NCI-H524 (cell line): ENCODE measurements around the gene EXOC4.
"Not testable (repeated sequence)": the region's sequence is repeated elsewhere in the genome, so short reads cannot be mapped to it uniquely, and the experiment has no call there.

Source experiments
- DNase-seq, 2 experiments: peaks; one replicate each; lab custom pipeline; 2025; lab: John Stamatoyannopoulos, UW

The EXOC4 gene

GRCh38 chr7:133275446-133276095, 22.7 kb downstream of the EXOC4 start:
- no peak for DNase-seq

- DNase-seq, result not testable (repeated sequence)
Observed at GRCh38 chr7:133278975-133279374, 26.1 kb downstream of the EXOC4 start.

GRCh38 chr7:133282094-133282493, 29.2 kb downstream of the EXOC4 start:
- no peak for DNase-seq

DNA sequence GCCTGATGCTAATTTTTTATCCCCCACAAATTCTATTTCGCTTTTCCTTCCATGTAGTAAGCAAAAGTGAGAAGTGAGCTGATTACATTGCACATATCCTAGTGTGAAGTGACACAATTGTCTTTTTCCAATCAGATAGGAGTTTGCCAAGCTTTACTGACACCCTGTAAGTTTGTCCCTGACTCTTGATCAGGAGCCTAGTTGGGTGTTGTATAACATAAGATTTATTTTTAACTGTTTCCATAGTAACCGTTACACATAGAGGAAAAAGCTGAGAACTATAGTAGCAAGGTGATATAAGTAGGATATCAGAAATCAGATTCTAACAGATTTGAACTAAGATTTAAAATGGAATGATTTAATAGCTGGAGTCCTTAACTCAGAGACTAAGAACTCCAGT, 31.2 kb downstream of the EXOC4 start:
- DNase-seq, result no peak

- no peak for DNase-seq
Observed at GRCh38 chr7:133288970-133289369, 36.1 kb downstream of the EXOC4 start.

GRCh38 chr7:133290041-133290440, 37.2 kb downstream of the EXOC4 start:
- DNase-seq, result no peak

GRCh38 chr7:133290676-133291333, 37.9 kb downstream of the EXOC4 start:
- DNase-seq, result no peak

GRCh38 chr7:133292631-133293030, 39.8 kb downstream of the EXOC4 start:
- DNase-seq, result no peak

DNA sequence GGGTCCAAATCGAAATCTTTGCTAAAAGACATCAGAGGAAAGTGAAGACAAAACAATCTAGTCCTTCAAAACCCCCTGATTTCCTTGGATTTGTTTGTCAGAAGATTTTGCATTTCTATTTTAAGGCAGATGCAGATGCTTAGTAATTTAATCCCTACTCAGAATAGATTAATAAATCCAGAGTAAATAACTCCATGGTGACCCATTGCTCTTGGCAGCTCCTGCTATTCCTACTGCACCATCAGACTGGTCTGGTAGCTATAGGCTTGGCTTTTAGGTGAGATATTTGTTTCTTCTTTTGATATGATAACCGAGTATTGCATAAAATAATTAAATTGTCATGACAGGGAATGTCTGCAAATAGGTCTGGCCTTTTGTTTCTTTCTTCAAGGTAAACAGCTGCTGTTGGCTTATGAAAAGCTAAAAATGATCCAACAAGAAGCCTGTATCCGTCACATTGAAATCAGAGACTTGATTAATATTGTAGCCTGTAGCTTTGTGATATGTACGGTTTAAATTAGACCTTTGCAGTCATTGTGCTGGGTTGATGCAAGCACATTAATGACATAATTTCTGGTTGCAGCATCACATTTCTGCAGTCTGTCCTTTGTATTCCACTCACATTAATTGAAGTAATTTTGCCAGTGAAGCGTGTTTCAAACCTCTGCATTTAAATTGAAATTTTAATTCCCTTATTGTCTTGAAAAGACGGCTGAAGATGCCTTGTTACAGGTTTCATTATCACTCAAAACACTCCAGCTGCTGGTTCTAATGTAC, 40.7 kb downstream of the EXOC4 start:
- DNase-seq, result peak in 1 of 2 experiments; percentile 65

GRCh38 chr7:133294234-133294633, 41.4 kb downstream of the EXOC4 start:
- DNase-seq, result no peak

GRCh38 chr7:133295484-133295883, 42.6 kb downstream of the EXOC4 start:
- DNase-seq, result no peak

- no peak for DNase-seq
Observed at GRCh38 chr7:133297093-133297492, 44.2 kb downstream of the EXOC4 start.

DNA sequence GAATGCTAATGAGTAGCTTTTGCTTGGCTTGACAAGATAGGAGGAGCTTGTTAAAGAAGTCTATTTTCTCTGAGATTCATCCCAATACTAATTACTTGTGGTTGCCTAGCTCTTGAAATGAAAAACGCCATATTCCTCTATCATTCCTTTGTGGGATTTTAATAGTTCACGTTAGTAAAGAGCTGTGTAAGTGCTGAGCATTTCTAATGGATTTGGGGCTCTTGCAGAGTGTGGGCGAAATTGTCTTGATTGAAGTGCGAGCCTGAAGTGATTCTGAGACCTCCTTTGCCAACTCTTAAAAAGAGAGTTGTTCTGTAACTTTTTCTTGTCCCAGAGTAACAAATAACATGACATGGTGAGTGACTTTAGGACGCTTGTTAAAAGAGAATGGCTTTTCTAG, 45.2 kb downstream of the EXOC4 start:
- DNase-seq, result no peak

GRCh38 chr7:133299676-133300075, 46.8 kb downstream of the EXOC4 start:
- no peak for DNase-seq

DNA sequence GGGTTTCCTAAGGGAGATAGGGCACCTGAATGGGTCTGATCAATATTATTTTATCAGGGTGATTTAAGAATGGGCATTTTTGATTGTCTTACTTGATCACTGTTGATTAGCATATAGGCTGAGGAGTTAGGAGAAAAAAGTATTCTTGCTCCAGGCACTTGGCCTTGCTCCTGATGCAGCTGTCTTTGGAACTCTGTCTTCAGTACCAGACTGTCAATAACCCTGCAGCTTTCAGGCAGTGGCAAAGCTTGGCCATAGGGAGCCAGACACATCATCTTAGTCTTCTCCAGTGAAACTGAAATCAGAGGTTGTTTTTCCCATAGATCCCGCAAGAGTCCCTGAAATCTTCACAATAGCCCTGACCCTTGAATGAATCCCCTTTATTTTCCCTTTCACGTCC, 47.2 kb downstream of the EXOC4 start:
- DNase-seq, result no peak

DNA sequence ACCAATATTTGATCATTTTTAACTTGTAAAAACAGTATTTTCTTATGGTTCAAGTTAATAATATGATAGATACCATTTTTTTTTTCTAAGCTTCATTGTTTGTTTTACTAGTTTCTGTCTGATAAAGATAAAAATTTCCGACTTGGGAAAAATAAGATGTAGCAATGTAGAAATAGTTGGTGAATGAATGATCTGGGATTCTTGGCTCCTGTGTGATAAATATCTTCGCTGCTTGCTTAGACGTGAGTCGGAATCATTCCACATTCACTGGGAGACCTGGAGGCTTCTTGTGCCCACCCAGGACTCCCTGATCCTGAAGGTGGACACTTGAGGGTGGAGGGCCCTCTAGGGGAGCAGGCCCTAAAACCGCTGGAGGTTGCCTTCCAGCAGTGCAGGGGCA, 47.9 kb downstream of the EXOC4 start:
- no peak for DNase-seq

DNA sequence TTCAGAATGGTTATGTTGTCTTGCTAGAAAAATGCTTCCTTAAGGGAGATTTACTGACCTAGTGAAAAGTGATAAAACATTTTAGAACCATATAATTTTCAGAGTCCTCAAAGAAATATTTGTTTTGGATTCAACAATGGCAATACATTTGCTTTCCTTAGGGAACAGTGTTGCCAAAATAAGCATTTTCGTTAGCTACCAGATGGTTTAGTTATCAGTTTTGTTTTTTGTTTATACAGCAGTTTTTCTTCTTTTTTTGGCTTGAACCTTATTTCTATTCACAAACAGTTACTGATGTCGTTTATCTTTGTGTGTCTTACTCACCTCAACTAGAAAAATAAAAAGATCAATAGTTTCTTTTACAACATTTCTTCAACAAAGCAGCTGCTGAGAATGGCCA, 48.6 kb downstream of the EXOC4 start:
- DNase-seq, result no peak

GRCh38 chr7:133303372-133303771, 50.5 kb downstream of the EXOC4 start:
- no peak for DNase-seq

DNA sequence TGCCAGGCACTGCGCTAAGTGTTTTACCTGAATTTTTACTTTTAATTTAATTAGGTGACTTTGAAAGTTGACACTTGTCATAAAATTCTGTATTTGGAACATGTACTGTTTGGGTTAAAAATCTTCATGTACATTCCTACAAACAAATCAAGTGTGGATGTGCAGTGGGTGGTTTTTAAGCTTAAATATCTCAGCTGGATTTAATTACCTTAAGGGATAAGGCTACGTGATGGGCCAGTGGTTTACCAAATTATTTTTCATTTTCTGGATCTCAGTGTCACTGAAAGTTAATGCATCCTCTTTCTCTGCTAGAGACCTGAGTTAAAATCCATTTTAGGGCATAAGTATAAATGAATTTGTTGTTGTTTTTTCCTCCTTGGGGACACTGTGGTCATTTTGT, 51.1 kb downstream of the EXOC4 start:
- DNase-seq, result no peak

DNA sequence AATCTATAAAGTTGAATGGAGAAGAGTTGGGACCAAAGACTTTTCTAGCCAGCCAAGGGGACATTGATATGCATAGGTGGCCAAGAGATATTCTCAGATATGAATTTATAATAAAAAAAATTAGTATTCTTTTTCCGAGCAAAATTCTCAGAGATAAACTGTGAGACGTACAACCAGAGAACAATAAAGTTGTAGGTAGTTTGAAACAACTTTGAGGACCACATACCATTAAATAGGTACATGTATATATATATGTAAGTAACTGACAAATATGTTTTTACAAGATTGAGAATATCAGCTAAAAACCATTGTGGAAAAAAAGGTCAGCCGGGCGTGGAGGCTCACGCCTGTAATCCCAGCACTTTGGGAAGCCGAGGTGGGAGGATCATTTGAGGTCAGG, 56.5 kb downstream of the EXOC4 start:
- no peak for DNase-seq

DNA sequence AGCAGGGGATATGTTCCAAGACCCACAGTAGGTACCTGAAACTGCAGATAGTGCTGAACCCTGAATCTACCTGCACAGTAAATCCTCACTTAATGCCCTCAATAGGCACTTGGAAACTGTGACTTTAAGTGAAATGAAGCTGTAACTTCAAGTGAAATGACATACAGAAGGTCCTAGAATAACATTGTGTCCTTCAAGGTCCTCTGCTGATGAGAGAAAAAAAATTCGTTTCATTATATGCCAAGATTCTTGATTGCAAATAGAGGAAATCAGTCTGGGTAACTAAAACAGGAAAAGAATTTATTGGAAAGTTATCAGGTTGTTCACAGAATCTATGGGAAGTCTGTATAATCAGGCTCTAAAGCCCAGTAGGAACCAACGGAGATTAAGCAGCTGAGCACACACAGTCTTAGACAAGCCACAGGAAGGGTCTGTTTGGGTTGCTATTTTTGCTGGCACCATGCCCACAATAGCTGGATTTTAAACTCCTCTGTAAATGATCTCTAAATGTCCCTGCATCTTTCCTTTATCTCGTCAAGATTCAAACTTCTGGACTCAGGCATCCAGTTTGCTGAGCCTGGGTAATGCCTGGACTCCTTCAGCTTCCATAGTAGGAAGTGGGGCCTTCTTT, 57.5 kb downstream of the EXOC4 start:
- DNase-seq, result peak in 1 of 2 experiments; percentile 2

DNA sequence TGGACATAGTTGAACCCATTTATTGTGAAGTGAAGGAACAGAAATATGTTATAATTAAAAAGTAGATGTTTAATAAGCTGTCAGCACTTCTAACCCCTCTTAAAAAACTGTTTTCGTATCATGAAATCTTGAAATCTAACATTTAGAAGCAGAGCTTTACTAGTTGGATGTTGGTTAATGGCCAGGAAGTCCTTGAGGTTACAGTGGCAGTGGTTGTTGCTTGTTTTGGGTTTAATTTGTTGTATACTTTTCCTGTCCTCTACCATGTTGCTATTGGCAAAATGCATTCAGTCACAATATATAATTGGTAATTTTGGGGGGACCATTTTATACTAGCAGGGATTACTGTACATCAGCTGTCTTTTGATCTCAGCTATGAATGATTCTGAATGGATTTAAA, 60.7 kb downstream of the EXOC4 start:
- no peak for DNase-seq

GRCh38 chr7:133314084-133314483, 61.2 kb downstream of the EXOC4 start:
- no peak for DNase-seq
